T-helper 2 cell treated with Interferon-gamma antibody and Interleukin-4, amounts not matched to agents 100 ng/mL and 5 ng/mL, for 36 hours (primary cell): ENCODE results near the gene GRIK4. TPM values are rescaled to one million over a fixed set of nuclear protein-coding genes. Genes with fewer than 3 reads are reported as not detected.
"Not testable (repeated sequence)": the region's sequence is repeated elsewhere in the genome, so short reads cannot be mapped to it uniquely, and the experiment has no call there.

ENCODE experiments used
- intact Hi-C: fragments of 100-400 bp; cut with micrococcal nuclease; formaldehyde crosslinking; loops from one replicate; pipeline ENCODE4 v1.15.1; 2023
- total RNA-seq: library from RNA; stranded (reverse); gene quantifications from 2 replicates; pipeline ENCODE4 v1.2.3, GENCODE V29; 2022

Gene GRIK4
- total RNA-seq, 1 donor from 2014 or later = not detected

GRCh38 chr11:120573756-120574354, 62.3 kb downstream of the GRIK4 start:
- intact Hi-C loops = no loop called here

GRCh38 chr11:120574876-120575275, 63.3 kb downstream of the GRIK4 start:
- intact Hi-C loops = no loop called here

- intact Hi-C loops = no loop called here
These were observed 63.9 kb downstream of the GRIK4 start for GRCh38 chr11:120575461-120575860.

- intact Hi-C loops = no loop called here
These were observed 65.1 kb downstream of the GRIK4 start for GRCh38 chr11:120576606-120577005.

- intact Hi-C loops = no loop called here
These were observed 65.5 kb downstream of the GRIK4 start for GRCh38 chr11:120577041-120577440.

- intact Hi-C loops = no loop called here
These were observed 66.2 kb downstream of the GRIK4 start for GRCh38 chr11:120577624-120578363.

- intact Hi-C loops = no loop called here
These were observed 67.1 kb downstream of the GRIK4 start for GRCh38 chr11:120578596-120579154.

GRCh38 chr11:120579611-120580031, 68.1 kb downstream of the GRIK4 start:
- intact Hi-C loops = no loop called here

- intact Hi-C loops = no loop called here
These were observed 69.8 kb downstream of the GRIK4 start for GRCh38 chr11:120581313-120581712.

GRCh38 chr11:120582535-120582934, 71.0 kb downstream of the GRIK4 start:
- intact Hi-C loops = not testable (repeated sequence)

GRCh38 chr11:120586072-120586471, 74.5 kb downstream of the GRIK4 start:
- intact Hi-C loops = no loop called here

GRCh38 chr11:120586728-120587127, 75.2 kb downstream of the GRIK4 start:
- intact Hi-C loops = no loop called here

- intact Hi-C loops = no loop called here
These were observed 75.8 kb downstream of the GRIK4 start for GRCh38 chr11:120587299-120587698.

- intact Hi-C loops = no loop called here
These were observed 77.8 kb downstream of the GRIK4 start for GRCh38 chr11:120589376-120589775.

- intact Hi-C loops = no loop called here
These were observed 78.9 kb downstream of the GRIK4 start for GRCh38 chr11:120590472-120590871.

- intact Hi-C loops = no loop called here
These were observed 83.2 kb downstream of the GRIK4 start for GRCh38 chr11:120594746-120595145.

- intact Hi-C loops = no loop called here
These were observed 84.0 kb downstream of the GRIK4 start for GRCh38 chr11:120595557-120595956.

- intact Hi-C loops = no loop called here
These were observed 86.0 kb downstream of the GRIK4 start for GRCh38 chr11:120597250-120598215.

- intact Hi-C loops = no loop called here
These were observed 87.1 kb downstream of the GRIK4 start for GRCh38 chr11:120598517-120599257.

GRCh38 chr11:120599816-120600420, 88.4 kb downstream of the GRIK4 start:
- intact Hi-C loops = no loop called here
